Skeletal muscle tissue (tissue), 4 donors: ENCODE measurements around the gene CARMIL1. TPM values are rescaled to one million over a fixed set of nuclear protein-coding genes. Genes with fewer than 3 reads are reported as not detected.

Experiments used
- H3K27ac ChIP-seq: one replicate; pipeline ENCODE4 v1.7.0; 2013; ENCODE audit warnings: mild to moderate bottlenecking, low read depth, low read length, inconsistent platforms
- H3K27me3 ChIP-seq, 3 donors: one replicate each; pipeline ENCODE4 v1.7.0; 2013; ENCODE audit warnings: low read length in 3 of 3; ENCODE audit not compliant: control insufficient read depth in 3 of 3, insufficient read depth in 3 of 3
- H3K36me3 ChIP-seq, 3 donors: one replicate each; pipeline ENCODE4 v1.7.0; 2013; ENCODE audit warnings: low read length in 3 of 3; ENCODE audit not compliant: control insufficient read depth in 3 of 3, insufficient read depth in 3 of 3
- H3K4me1 ChIP-seq, 3 donors: one replicate each; pipeline ENCODE4 v1.7.0; 2013; ENCODE audit warnings: low read length in 3 of 3, mild to moderate bottlenecking in 3 of 3; ENCODE audit not compliant: control insufficient read depth in 3 of 3, insufficient read depth in 3 of 3
- H3K4me3 ChIP-seq, 3 donors: one replicate each; pipeline ENCODE4 v1.7.0; 2013; ENCODE audit warnings: low read length in 3 of 3
- H3K9ac ChIP-seq, 3 donors: one replicate each; pipeline ENCODE4 v1.7.0; 2013; ENCODE audit warnings: low read length in 3 of 3, mild to moderate bottlenecking in 3 of 3, moderate library complexity in 2 of 3, low read depth in 1 of 3
- H3K9me3 ChIP-seq, 3 donors: one replicate each; pipeline ENCODE4 v1.7.0; 2013; ENCODE audit warnings: low read length in 3 of 3; ENCODE audit not compliant: control insufficient read depth in 3 of 3
- total RNA-seq: library from RNA; depleted of rRNA; stranded (reverse); fragments of >200 nt; gene quantifications from one replicate; pipeline ENCODE4 v1.2.3, GENCODE V29; 2014
- donor health status: Osteomylitis.

Gene CARMIL1
- total RNA-seq, 1 donor from 2014 or later = 4.7 TPM

- Histone ChIP-seq H3K4me1 (no peaks in the 10 kb centered on the region), H3K27ac (no peak overlapping the region), H3K27me3 (peaks cover 0 to 6% (median 5%) of the 10 kb centered on the region in 3 donors), H3K4me3 (no peak overlapping the region), H3K36me3 (no peaks in the 10 kb centered on the region), H3K9ac (no peak overlapping the region), H3K9me3 (no peaks in the 10 kb centered on the region)
Measured at GRCh38 chr6:25630508-25631278, 351.5 kb downstream of the CARMIL1 start.

- Histone ChIP-seq H3K27me3 (peaks cover 0 to 11% (median 6%) of the 10 kb centered on the region in 3 donors), H3K27ac (no peak overlapping the region), H3K36me3 (no peaks in the 10 kb centered on the region), H3K4me1 (no peaks in the 10 kb centered on the region), H3K9ac (no peak overlapping the region), H3K4me3 (no peak overlapping the region), H3K9me3 (no peaks in the 10 kb centered on the region)
Measured at GRCh38 chr6:25635886-25636317, 356.7 kb downstream of the CARMIL1 start.

GRCh38 chr6:25637211-25637610 lies 358.0 kb downstream of the CARMIL1 start:
- Histone ChIP-seq H3K9me3 (no peaks in the 10 kb centered on the region), H3K27ac (no peak overlapping the region), H3K27me3 (peaks cover 0 to 13% (median 0%) of the 10 kb centered on the region in 3 donors)

GRCh38 chr6:25637960-25638434 lies 358.8 kb downstream of the CARMIL1 start:
- Histone ChIP-seq H3K4me1 (no peaks in the 10 kb centered on the region), H3K36me3 (no peaks in the 10 kb centered on the region), H3K9ac (no peak overlapping the region), H3K9me3 (no peaks in the 10 kb centered on the region), H3K4me3 (no peak overlapping the region), H3K27ac (no peak overlapping the region), H3K27me3 (peaks cover 0 to 16% (median 0%) of the 10 kb centered on the region in 3 donors)

More at GRCh38 chr6:25637211-25637610, 358.0 kb downstream of the CARMIL1 start:
- H3K4me1 ChIP-seq = no peaks in the 10 kb centered on the region
- H3K36me3 ChIP-seq = no peaks in the 10 kb centered on the region
- no peak overlapping the region for H3K9ac ChIP-seq
- H3K4me3 ChIP-seq = no peak overlapping the region

- H3K27ac ChIP-seq = no peak overlapping the region
- H3K9ac ChIP-seq = no peak overlapping the region
- no peaks in the 10 kb centered on the region for H3K9me3 ChIP-seq
- H3K4me1 ChIP-seq = no peaks in the 10 kb centered on the region
- peaks cover 0 to 16% (median 4%) of the 10 kb centered on the region in 3 donors for H3K27me3 ChIP-seq
- H3K4me3 ChIP-seq = no peak overlapping the region
- H3K36me3 ChIP-seq = no peaks in the 10 kb centered on the region
Measured at GRCh38 chr6:25639653-25640052, 360.5 kb downstream of the CARMIL1 start.

- Histone ChIP-seq H3K27ac (no peak overlapping the region), H3K4me3 (no peak overlapping the region)
Measured at GRCh38 chr6:25640446-25640845, 361.3 kb downstream of the CARMIL1 start.

GRCh38 chr6:25640891-25641290 lies 361.7 kb downstream of the CARMIL1 start:
- Histone ChIP-seq H3K9ac (no peak overlapping the region), H3K4me3 (no peak overlapping the region), H3K4me1 (no peaks in the 10 kb centered on the region)

More at GRCh38 chr6:25640446-25640845, 361.3 kb downstream of the CARMIL1 start:
- Histone ChIP-seq H3K9me3 (no peaks in the 10 kb centered on the region), H3K4me1 (no peaks in the 10 kb centered on the region), H3K9ac (no peak overlapping the region), H3K36me3 (no peaks in the 10 kb centered on the region), H3K27me3 (peaks cover 0 to 15% (median 4%) of the 10 kb centered on the region in 3 donors)

GRCh38 chr6:25641377-25641776 lies 362.2 kb downstream of the CARMIL1 start:
- peaks cover 0 to 12% (median 4%) of the 10 kb centered on the region in 3 donors for H3K27me3 ChIP-seq
- H3K9me3 ChIP-seq = no peaks in the 10 kb centered on the region
- H3K4me1 ChIP-seq = no peaks in the 10 kb centered on the region
- H3K9ac ChIP-seq = no peak overlapping the region
- H3K4me3 ChIP-seq = no peak overlapping the region
- H3K27ac ChIP-seq = no peak overlapping the region
- no peaks in the 10 kb centered on the region for H3K36me3 ChIP-seq

More at GRCh38 chr6:25640891-25641290, 361.7 kb downstream of the CARMIL1 start:
- Histone ChIP-seq H3K27me3 (peaks cover 0 to 12% (median 4%) of the 10 kb centered on the region in 3 donors), H3K27ac (no peak overlapping the region), H3K9me3 (no peaks in the 10 kb centered on the region), H3K36me3 (no peaks in the 10 kb centered on the region)

GRCh38 chr6:25641940-25642666 lies 362.9 kb downstream of the CARMIL1 start:
- Histone ChIP-seq H3K4me1 (no peaks in the 10 kb centered on the region), H3K27ac (no peak overlapping the region), H3K9ac (no peak overlapping the region), H3K27me3 (peaks cover 0 to 12% (median 4%) of the 10 kb centered on the region in 3 donors), H3K36me3 (no peaks in the 10 kb centered on the region), H3K9me3 (no peaks in the 10 kb centered on the region), H3K4me3 (no peak overlapping the region)
